B cell (primary cell): Measurements from ENCODE around the gene COL3A1. TPM values are rescaled to one million over a fixed set of nuclear protein-coding genes. Genes with fewer than 3 reads are reported as not detected.

Source experiments
- ATAC-seq: fragments of 200-7000 bp; cut with Tn5 transposase; one replicate; pipeline ENCODE4 v1.10.0; 2021; ENCODE audit warnings: low read depth, mild to moderate bottlenecking, moderate number of reproducible peaks, moderate library complexity
- CTCF ChIA-PET: fragments of 350-600 bp; sonication (Branson Sonifier 250); formaldehyde crosslinking; loops from one replicate; lab custom pipeline; 2021; ENCODE audit warnings: antibody characterized with exemption, inconsistent platforms; lab: Charles Lee
- POLR2A ChIA-PET: fragments of 350-600 bp; sonication (Branson Sonifier 250); formaldehyde crosslinking; loops from one replicate; lab custom pipeline; 2021; ENCODE audit warnings: antibody characterized with exemption; lab: Charles Lee
- DNase-seq: peaks from one replicate; pipeline ENCODE4 v3.0.0; 2013
- H2AFZ ChIP-seq: 2 replicates; pipeline ENCODE4 v1.6.1; 2012; ENCODE audit warnings: mild to moderate bottlenecking, low read depth, low read length; ENCODE audit not compliant: insufficient read depth, poor library complexity, severe bottlenecking
- H3K27ac ChIP-seq, 2 donors: 1 replicate in 1 of 2; 2 replicates in 1 of 2; pipeline ENCODE4 v1.5.1; 2012 to 2013; ENCODE audit warnings: low read length in 2 of 2, mild to moderate bottlenecking in 2 of 2, moderate library complexity in 1 of 2
- H3K27me3 ChIP-seq, 4 experiments: fragments of 200-600 bp in 1 of 4; sonication (generic) in 1 of 4; replicated peaks in 1 of 4; 1 replicate in 2 of 4; 2 replicates in 2 of 4; pipeline versions ENCODE4 v1.6.1 to v1.7.0; 2013 to 2016; ENCODE audit warnings: low read length in 3 of 4, mild to moderate bottlenecking in 2 of 4, mixed read lengths in 1 of 4, moderate library complexity in 1 of 4; ENCODE audit not compliant: insufficient read depth in 4 of 4, control insufficient read depth in 3 of 4; ENCODE audit errors: control extremely low read depth in 1 of 4
- H3K36me3 ChIP-seq, 2 experiments: replicated peaks in 1 of 2; 1 replicate in 1 of 2; 2 replicates in 1 of 2; pipeline versions ENCODE4 v1.6.1 to v1.7.1; 2013; ENCODE audit warnings: low read length in 1 of 2; ENCODE audit not compliant: insufficient read depth in 2 of 2, control insufficient read depth in 1 of 2; ENCODE audit errors: control extremely low read depth in 1 of 2, extremely low read depth in 1 of 2
- H3K4me1 ChIP-seq, 2 donors: fragments of 200-600 bp in 1 of 2; sonication (generic) in 1 of 2; 1 replicate in 1 of 2; 2 replicates in 1 of 2; pipeline versions ENCODE4 v1.5.1 to v1.6.1; 2013 to 2017; ENCODE audit warnings: low read length in 2 of 2; ENCODE audit not compliant: control insufficient read depth in 2 of 2, insufficient read depth in 2 of 2
- H3K4me2 ChIP-seq: replicated peaks from 2 replicates; pipeline ENCODE3; 2012; ENCODE audit warnings: mild to moderate bottlenecking, low read depth, low read length; ENCODE audit not compliant: poor library complexity, severe bottlenecking
- H3K4me3 ChIP-seq, 5 experiments: fragments of 200-600 bp in 1 of 5; sonication (generic) in 1 of 5; 1 replicate in 3 of 5; 2 replicates in 2 of 5; pipeline versions ENCODE4 v1.5.1 to v1.7.0; 2011 to 2016; ENCODE audit warnings: low read length in 4 of 5, mild to moderate bottlenecking in 4 of 5, low read depth in 2 of 5, control low read depth in 1 of 5, moderate library complexity in 1 of 5; ENCODE audit not compliant: insufficient read depth in 1 of 5; ENCODE audit errors: control extremely low read depth in 1 of 5, extremely low read depth in 1 of 5
- H3K79me2 ChIP-seq: fragments of 200-600 bp; sonication (generic); one replicate; pipeline ENCODE4 v1.6.0; 2016; ENCODE audit warnings: low read length; ENCODE audit not compliant: control insufficient read depth, insufficient read depth
- H3K9ac ChIP-seq: fragments of 200-600 bp; sonication (generic); 2 replicates; pipeline ENCODE4 v1.6.1; 2017; ENCODE audit warnings: mild to moderate bottlenecking, low read length, moderate library complexity
- H3K9me3 ChIP-seq, 3 donors: one replicate each; pipeline versions ENCODE4 v1.6.1 to v1.7.1; 2013; ENCODE audit warnings: low read length in 2 of 3; ENCODE audit not compliant: control insufficient read depth in 2 of 3, insufficient read depth in 1 of 3; ENCODE audit errors: control extremely low read depth in 1 of 3
- H4K20me1 ChIP-seq: 2 replicates; pipeline ENCODE4 v1.6.0; 2012; ENCODE audit warnings: mild to moderate bottlenecking, low read length; ENCODE audit not compliant: insufficient read depth, control insufficient read depth, poor library complexity, severe bottlenecking
- H3K27ac Mint-ChIP-seq: one replicate; pipeline ENCODE4 v1.8.0; 2021; ENCODE audit warnings: mixed read lengths
- H3K27me3 Mint-ChIP-seq: one replicate; pipeline ENCODE4 v1.8.0; 2021; ENCODE audit warnings: mixed read lengths
- H3K4me1 Mint-ChIP-seq: one replicate; pipeline ENCODE4 v1.8.0; 2021; ENCODE audit warnings: mixed read lengths
- H3K4me3 Mint-ChIP-seq: one replicate; pipeline ENCODE4 v1.8.0; 2021; ENCODE audit warnings: mixed read lengths
- H3K9me3 Mint-ChIP-seq: one replicate; pipeline ENCODE4 v1.8.0; 2022; ENCODE audit warnings: mixed read lengths; ENCODE audit not compliant: insufficient read depth
- CTCF ChIP-seq: fragments of 200-600 bp; IDR thresholded peaks from one replicate; pipeline ENCODE4 v1.8.0; 2022; ENCODE audit warnings: antibody characterized with exemption, mild to moderate bottlenecking
- EZH2 ChIP-seq: IDR thresholded peaks from 2 replicates; pipeline ENCODE4 v1.6.1; 2012; ENCODE audit warnings: borderline replicate concordance, low read depth, mild to moderate bottlenecking, moderate library complexity, low read length; ENCODE audit not compliant: insufficient read depth, poor library complexity, severe bottlenecking
- WGBS: methylation state at CpG from one replicate; pipeline ENCODE4 v1.1.5; 2013; ENCODE audit warnings: missing lambda C conversion rate; ENCODE audit not compliant: insufficient coverage; 5-methylcytosine and 5-hydroxymethylcytosine counted together
- intact Hi-C: fragments of 100-400 bp; cut with micrococcal nuclease; formaldehyde crosslinking; loops from one replicate; pipeline ENCODE4 v1.10.0; 2022
- polyA minus RNA-seq: library from RNA; depleted of rRNA, polyadenylated mRNA; stranded (reverse); fragments of >200 nt; gene quantifications from 2 replicates; pipeline ENCODE4 v1.2.3, GENCODE V29; 2012
- polyA plus RNA-seq: library from polyadenylated mRNA; depleted of rRNA; stranded (reverse); fragments of >200 nt; gene quantifications from 2 replicates; pipeline ENCODE4 v1.2.3, GENCODE V29; 2012
- total RNA-seq, 2 donors: library from RNA; stranded (reverse); fragments of 120-200 nt in 1 of 2; gene quantifications; 1 replicate in 1 of 2; 2 replicates in 1 of 2; pipeline versions ENCODE4 v1.2.3 to v1.2.4, GENCODE V29; 2013 to 2022

The COL3A1 gene
- not detected in 2 replicates for total RNA-seq
- total RNA-seq (2013), result 164 TPM
- polyA plus RNA-seq, result not detected in 2 replicates
- polyA minus RNA-seq, result not detected in 2 replicates

GRCh38 chr2:188974164-188974563 lies at the start of gene COL3A1:
Gene COL3A1 (plus strand): TSS chr2:188974373. CDS start chr2:188974490, 117 bp downstream.
- Histone ChIP-seq H3K4me2 (no peak within 1 kb of the TSS), H3K27me3 (no peaks in the 10 kb centered on the region), H3K27ac (no peak within 1 kb of the TSS), H3K4me1 (no peaks in the 10 kb centered on the region), H3K4me3 (no peak within 1 kb of the TSS), H4K20me1 (no peaks in the 10 kb centered on the region), H3K9me3 (no peaks in the 10 kb centered on the region), H3K79me2 (no peaks in the 10 kb centered on the region), H3K9ac (no peak within 1 kb of the TSS), H3K36me3 (no peaks in the 10 kb centered on the region), H2AFZ (no peak within 1 kb of the TSS)
- ChIA-PET POLR2A (no interaction called here), CTCF (no interaction called here)
- no peaks in the 10 kb centered on the region for H3K27me3 Mint-ChIP-seq
- no peak for DNase-seq
- H3K4me3 Mint-ChIP-seq, result no peak within 1 kb of the TSS
- TF ChIP-seq CTCF, result no peak
- no peak for TF ChIP-seq EZH2
- WGBS, result 76% methylated on average over 3 of the region's 4 CpGs
- no peak within 1 kb of the TSS for H3K27ac Mint-ChIP-seq
- no peaks in the 10 kb centered on the region for H3K4me1 Mint-ChIP-seq
- intact Hi-C loops, result no loop called here
- no peaks in the 10 kb centered on the region for H3K9me3 Mint-ChIP-seq
- no peak for ATAC-seq

GRCh38 chr2:188928643-188929042 lies 45.5 kb upstream of the COL3A1 start:
- H3K36me3 ChIP-seq, result no peaks in the 10 kb centered on the region
- intact Hi-C loops, result no loop called here
- no CpG with 5 or more reads among the region's 2 CpGs for WGBS

More at GRCh38 chr2:188928643-188929042, 45.5 kb upstream of the COL3A1 start:
- Mint-ChIP-seq H3K9me3 (peaks cover 8% of the 10 kb centered on the region), H3K27ac (no peak overlapping the region), H3K27me3 (no peaks in the 10 kb centered on the region), H3K4me1 (no peaks in the 10 kb centered on the region), H3K4me3 (no peak overlapping the region)
- peaks cover 0 to 10% (median 0%) of the 10 kb centered on the region in 3 donors for H3K9me3 ChIP-seq
- TF ChIP-seq EZH2 (no peak), CTCF (no peak)
- no peaks in the 10 kb centered on the region for H4K20me1 ChIP-seq
- H3K9ac ChIP-seq, result no peak overlapping the region
- ChIA-PET POLR2A (no interaction called here), CTCF (no interaction called here)
- H2AFZ ChIP-seq, result no peak overlapping the region
- no peak for ATAC-seq
- no peak overlapping the region for H3K4me2 ChIP-seq
- no peak overlapping the region for H3K27ac ChIP-seq
- H3K4me3 ChIP-seq, result no peak overlapping the region
- no peaks in the 10 kb centered on the region for H3K79me2 ChIP-seq
- DNase-seq, result no peak
- H3K4me1 ChIP-seq, result no peaks in the 10 kb centered on the region
- H3K27me3 ChIP-seq, result no peaks in the 10 kb centered on the region
